Tibial artery (tissue), 4 donors: Measurements from ENCODE around the gene SOX10.

Experiments used
- DNase-seq, 2 donors: peaks; one replicate each; pipeline ENCODE4 v3.0.0-alpha.2; 2019
- H3K27ac ChIP-seq, 2 donors: fragments of 200-600 bp; sonication (generic) in 1 of 2; 1 replicate in 1 of 2; 2 replicates in 1 of 2; pipeline ENCODE4 v1.5.1; 2018 to 2019; ENCODE audit warnings: mild to moderate bottlenecking in 1 of 2
- H3K27me3 ChIP-seq, 2 donors: fragments of 200-600 bp; sonication (generic) in 1 of 2; one replicate each; pipeline versions ENCODE4 v1.5.1 to v1.6.0; 2016 to 2019
- H3K36me3 ChIP-seq, 3 donors: fragments of 200-600 bp; sonication (generic) in 2 of 3; one replicate each; pipeline ENCODE4 v1.5.1; 2016 to 2019; ENCODE audit warnings: mild to moderate bottlenecking in 2 of 3
- H3K4me1 ChIP-seq, 4 donors: fragments of 200-600 bp; sonication (generic) in 2 of 4; 1 replicate in 3 of 4; 2 replicates in 1 of 4; pipeline ENCODE4 v1.5.1; 2016 to 2019
- H3K4me3 ChIP-seq, 2 donors: fragments of 200-600 bp; sonication (generic) in 1 of 2; 1 replicate in 1 of 2; 2 replicates in 1 of 2; pipeline ENCODE4 v1.5.1; 2018 to 2019; ENCODE audit warnings: mild to moderate bottlenecking in 2 of 2
- H3K9me3 ChIP-seq, 3 donors: fragments of 200-600 bp; sonication (generic) in 1 of 3; one replicate each; pipeline ENCODE4 v1.5.1; 2016 to 2019
- intact Hi-C: fragments of 100-400 bp; cut with DNase I; formaldehyde crosslinking; loops from one replicate; pipeline ENCODE4 v1.15.0; 2023; ENCODE audit warnings: low total_unique reads
- TF ChIP-seq, protein P1 (sequence below), 2 experiments: fragments of 200-600 bp in 1 of 2; fragments of 450-650 bp in 1 of 2; IDR thresholded peaks; one replicate each; pipeline ENCODE4 v1.5.1; 2017 to 2019; ENCODE audit warnings: antibody characterized with exemption in 2 of 2, mild to moderate bottlenecking in 1 of 2, moderate library complexity in 1 of 2

SOX10 gene

DNA sequence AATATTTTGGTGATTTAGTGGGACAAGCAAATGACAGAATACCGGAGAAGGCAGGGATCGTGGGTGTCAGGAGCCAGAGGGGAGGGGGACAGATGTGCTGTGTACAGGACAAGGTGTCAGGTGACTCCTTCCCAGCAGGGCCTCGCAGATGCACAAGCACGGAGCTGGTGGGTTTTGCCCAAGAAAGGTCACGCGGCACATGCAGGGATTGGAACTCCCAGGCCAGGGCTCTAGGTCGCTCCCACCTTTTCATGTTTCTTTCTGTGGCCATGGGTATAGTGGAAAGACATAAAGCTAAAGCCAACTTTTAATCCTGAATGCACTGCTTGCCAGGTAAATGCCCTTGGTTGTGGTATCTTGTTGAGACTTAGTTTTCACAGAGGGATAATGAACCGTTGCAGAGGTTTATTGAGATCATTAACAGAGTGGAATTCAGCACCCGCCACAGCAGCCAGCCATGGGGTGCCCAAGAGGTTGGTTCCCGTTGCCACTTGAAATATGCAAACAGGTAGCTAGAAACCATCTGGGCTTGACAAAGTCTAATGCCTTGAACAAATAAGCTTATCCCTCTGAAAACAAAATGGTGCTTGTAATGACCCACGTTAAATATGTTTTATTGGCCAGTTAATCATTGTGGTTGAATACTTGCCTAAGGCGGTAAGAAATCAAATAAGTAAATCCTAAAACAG lies 41.1 kb downstream of the SOX10 start:
- Histone ChIP-seq H3K27me3 (no peaks in the 10 kb centered on the region), H3K4me3 (no peak overlapping the region), H3K4me1 (no peaks in the 10 kb centered on the region), H3K36me3 (peaks cover 34 to 60% (median 46%) of the 10 kb centered on the region in 3 donors), H3K9me3 (no peaks in the 10 kb centered on the region), H3K27ac (no peak overlapping the region)
- no peak for DNase-seq
- TF ChIP-seq, protein P1, sequence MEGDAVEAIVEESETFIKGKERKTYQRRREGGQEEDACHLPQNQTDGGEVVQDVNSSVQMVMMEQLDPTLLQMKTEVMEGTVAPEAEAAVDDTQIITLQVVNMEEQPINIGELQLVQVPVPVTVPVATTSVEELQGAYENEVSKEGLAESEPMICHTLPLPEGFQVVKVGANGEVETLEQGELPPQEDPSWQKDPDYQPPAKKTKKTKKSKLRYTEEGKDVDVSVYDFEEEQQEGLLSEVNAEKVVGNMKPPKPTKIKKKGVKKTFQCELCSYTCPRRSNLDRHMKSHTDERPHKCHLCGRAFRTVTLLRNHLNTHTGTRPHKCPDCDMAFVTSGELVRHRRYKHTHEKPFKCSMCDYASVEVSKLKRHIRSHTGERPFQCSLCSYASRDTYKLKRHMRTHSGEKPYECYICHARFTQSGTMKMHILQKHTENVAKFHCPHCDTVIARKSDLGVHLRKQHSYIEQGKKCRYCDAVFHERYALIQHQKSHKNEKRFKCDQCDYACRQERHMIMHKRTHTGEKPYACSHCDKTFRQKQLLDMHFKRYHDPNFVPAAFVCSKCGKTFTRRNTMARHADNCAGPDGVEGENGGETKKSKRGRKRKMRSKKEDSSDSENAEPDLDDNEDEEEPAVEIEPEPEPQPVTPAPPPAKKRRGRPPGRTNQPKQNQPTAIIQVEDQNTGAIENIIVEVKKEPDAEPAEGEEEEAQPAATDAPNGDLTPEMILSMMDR (IDR thresholded peaks at IDR 0.05), result no peak
- intact Hi-C loops, result no loop called here

DNA sequence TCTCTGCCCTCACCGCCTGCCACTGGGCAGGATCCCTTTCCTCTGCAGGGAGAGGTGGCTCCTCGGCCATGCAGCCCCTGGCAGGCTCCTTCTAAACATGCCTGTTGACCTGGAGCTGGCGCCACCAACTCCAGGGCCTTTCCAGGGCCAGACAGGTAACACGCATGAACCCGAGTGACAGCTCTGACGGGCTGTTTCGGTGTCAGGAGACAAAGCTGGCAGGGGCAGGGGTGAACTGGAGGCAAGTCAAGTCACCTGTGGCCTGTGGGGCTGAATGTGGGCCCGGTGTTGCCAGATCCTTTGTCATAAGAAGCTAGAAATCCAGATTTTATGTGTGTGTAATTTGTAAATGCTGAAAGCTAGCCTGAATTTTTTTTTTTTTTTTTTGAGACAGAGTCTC lies 42.2 kb downstream of the SOX10 start:
- intact Hi-C loops, result no loop called here
- Histone ChIP-seq H3K9me3 (no peaks in the 10 kb centered on the region), H3K27ac (no peak overlapping the region), H3K4me3 (no peak overlapping the region), H3K36me3 (peaks cover 45 to 72% (median 56%) of the 10 kb centered on the region in 3 donors), H3K4me1 (no peaks in the 10 kb centered on the region), H3K27me3 (no peaks in the 10 kb centered on the region)
- no peak for DNase-seq
- TF ChIP-seq, protein P1 (IDR thresholded peaks at IDR 0.05), result no peak

DNA sequence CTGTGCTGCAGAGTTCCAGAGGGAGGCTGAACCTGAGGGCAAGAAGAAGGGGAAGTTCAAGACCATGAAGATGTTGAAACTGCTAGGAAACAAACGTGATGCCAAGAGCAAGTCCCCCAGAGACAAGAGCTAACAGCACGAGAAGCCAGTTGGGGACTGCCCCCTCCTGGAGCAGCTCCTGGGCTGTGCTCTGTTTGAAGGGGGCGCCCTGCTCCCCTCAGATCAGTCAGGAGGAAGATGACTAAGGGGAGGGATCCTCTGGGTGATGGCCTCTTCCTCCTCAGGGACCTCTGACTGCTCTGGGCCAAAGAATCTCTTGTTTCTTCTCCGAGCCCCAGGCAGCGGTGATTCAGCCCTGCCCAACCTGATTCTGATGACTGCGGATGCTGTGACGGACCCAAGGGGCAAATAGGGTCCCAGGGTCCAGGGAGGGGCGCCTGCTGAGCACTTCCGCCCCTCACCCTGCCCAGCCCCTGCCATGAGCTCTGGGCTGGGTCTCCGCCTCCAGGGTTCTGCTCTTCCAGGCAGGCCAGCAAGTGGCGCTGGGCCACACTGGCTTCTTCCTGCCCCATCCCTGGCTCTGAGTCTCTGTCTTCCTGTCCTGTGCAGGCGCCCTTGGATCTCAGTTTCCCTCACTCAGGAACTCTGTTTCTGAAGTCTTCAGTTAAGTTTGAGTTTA lies 43.5 kb downstream of the SOX10 start:
- TF ChIP-seq, protein P1 (IDR thresholded peaks at IDR 0.05), result no peak
- no peak for DNase-seq
- Histone ChIP-seq H3K4me3 (no peak overlapping the region), H3K4me1 (no peaks in the 10 kb centered on the region), H3K27me3 (no peaks in the 10 kb centered on the region), H3K27ac (no peak overlapping the region), H3K36me3 (peaks cover 55 to 85% (median 69%) of the 10 kb centered on the region in 3 donors), H3K9me3 (no peaks in the 10 kb centered on the region)
- intact Hi-C loops, result no loop called here

DNA sequence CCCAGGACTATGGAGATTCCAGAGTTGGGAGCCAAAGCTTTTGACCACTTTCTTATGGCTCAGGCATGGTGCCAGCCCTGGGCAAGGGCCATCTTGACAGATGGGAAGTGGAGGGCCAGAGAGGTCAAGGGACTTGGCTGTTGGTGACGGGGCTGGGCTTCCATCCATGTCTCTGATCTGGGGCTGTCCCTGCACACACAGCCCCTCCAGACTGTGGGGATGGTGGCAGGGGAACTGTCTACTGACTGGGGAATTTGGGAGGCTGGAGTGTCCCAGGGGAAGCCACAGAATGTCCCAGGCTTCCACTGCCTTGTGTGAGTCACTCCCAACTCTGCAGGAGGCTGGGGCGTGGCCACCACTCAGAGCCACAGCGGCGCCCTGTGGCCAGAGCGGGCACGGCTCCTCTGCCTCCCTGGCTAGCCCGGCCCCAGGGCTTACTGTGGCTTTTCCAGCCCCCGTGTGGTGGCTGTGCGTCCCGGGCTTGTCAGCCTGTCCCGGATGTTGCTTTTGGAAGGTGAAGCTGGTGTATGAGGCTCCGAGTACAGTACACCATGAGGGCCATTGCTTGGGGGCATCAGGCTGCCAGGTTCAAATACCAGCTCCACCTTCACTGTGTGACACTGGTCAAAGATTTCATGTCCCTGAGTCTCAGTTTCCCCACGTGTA lies 50.5 kb downstream of the SOX10 start:
- peak; percentile 91 to 96 for DNase-seq
- H3K27ac ChIP-seq, result peak overlapping the region; percentile 69 to 81
- no peaks in the 10 kb centered on the region for H3K27me3 ChIP-seq
- no peak overlapping the region for H3K4me3 ChIP-seq
- peaks cover 5 to 32% (median 24%) of the 10 kb centered on the region in 4 donors for H3K4me1 ChIP-seq
- peaks cover 31 to 73% (median 54%) of the 10 kb centered on the region in 3 donors for H3K36me3 ChIP-seq
- TF ChIP-seq, protein P1 (IDR thresholded peaks at IDR 0.05), result peak; percentile 99
- no peaks in the 10 kb centered on the region for H3K9me3 ChIP-seq
- intact Hi-C loops, result loop anchor here (2.0 to 5.0 kb wide), 3 partner anchors 27 to 117 kb away; partner anchors contain the start of gene MICALL1

DNA sequence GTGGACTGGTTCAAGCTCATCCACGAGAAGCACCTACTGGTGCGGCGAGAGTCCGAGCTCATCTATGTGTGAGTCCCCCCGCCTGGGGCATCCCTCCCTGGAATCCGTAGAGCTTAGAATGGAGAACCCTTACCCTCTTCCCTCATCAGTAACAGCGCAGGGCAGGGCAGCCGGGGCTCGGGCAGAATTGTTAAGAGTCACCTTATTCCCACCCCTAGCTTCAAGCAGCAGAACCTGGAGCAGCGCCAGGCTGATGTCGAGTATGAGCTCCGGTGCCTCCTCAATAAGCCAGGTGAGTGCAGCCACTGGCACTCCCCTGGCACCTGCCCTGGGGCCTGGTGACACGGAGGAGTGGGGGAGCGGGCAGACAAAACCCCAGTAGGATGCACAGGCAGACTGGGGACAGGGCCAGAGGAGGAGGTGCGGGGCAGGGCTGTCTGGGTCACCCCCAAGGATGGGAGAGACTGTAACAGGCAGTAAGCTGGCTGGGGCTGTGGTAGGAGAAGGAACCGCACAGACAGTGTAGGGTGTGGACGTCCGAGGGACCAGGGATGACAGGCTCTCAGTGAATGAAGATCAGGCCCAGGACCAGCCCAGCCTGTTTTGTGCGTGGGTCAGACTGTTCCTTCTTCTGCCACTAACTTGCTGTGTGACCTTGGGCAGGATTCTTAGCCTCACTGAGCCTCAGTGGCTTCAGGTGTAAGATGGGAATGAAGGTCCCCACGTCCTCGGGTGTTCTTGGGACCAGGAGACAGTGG lies 51.4 kb downstream of the SOX10 start:
- Histone ChIP-seq H3K36me3 (peaks cover 32 to 75% (median 57%) of the 10 kb centered on the region in 3 donors), H3K4me3 (no peak overlapping the region)

More for the DNA sequence above, 51.4 kb downstream of the SOX10 start:
- Histone ChIP-seq H3K27ac (peak overlapping the region; percentile 69 to 81), H3K27me3 (no peaks in the 10 kb centered on the region), H3K9me3 (no peaks in the 10 kb centered on the region), H3K4me1 (peaks cover 5 to 32% (median 24%) of the 10 kb centered on the region in 4 donors)
- intact Hi-C loops, result loop anchor here (2.0 to 5.0 kb wide), 3 partner anchors 26 to 116 kb away; partner anchors contain the start of gene MICALL1
- peak in 1 of 2 donors; percentile 75 for DNase-seq
- TF ChIP-seq, protein P1 (IDR thresholded peaks at IDR 0.05), result no peak
